Skeletal muscle satellite cell (primary cell): ENCODE data around the gene SUPT4H1. TPM values are rescaled to one million over a fixed set of nuclear protein-coding genes. Genes with fewer than 3 reads are reported as not detected.
"Not testable (repeated sequence)": the region's sequence is repeated elsewhere in the genome, so short reads cannot be mapped to it uniquely, and the experiment has no call there.

Experiments
- H3K27me3 ChIP-seq: 2 replicates; pipeline ENCODE4 v1.7.0; 2013; ENCODE audit warnings: low read length; ENCODE audit not compliant: control insufficient read depth, insufficient read depth
- H3K36me3 ChIP-seq: 2 replicates; pipeline ENCODE4 v1.7.0; 2013; ENCODE audit warnings: mild to moderate bottlenecking, control low read depth, low read length; ENCODE audit not compliant: insufficient read depth
- H3K4me1 ChIP-seq: 2 replicates; pipeline ENCODE4 v1.7.0; 2013; ENCODE audit warnings: low read length; ENCODE audit not compliant: control insufficient read depth, insufficient read depth
- H3K4me2 ChIP-seq: 2 replicates; pipeline ENCODE4 v1.7.0; 2013; ENCODE audit warnings: mild to moderate bottlenecking, low read length
- H3K4me3 ChIP-seq: 2 replicates; pipeline ENCODE4 v1.7.0; 2013; ENCODE audit warnings: low read length
- H3K9ac ChIP-seq: 2 replicates; pipeline ENCODE4 v1.7.0; 2013; ENCODE audit warnings: mild to moderate bottlenecking, low read depth, low read length, moderate library complexity
- H3K9me3 ChIP-seq: replicated peaks from 2 replicates; pipeline ENCODE4 v1.7.0; 2013; ENCODE audit warnings: mild to moderate bottlenecking, control low read depth, low read length
- total RNA-seq: library from RNA; depleted of rRNA; stranded (reverse); fragments of >200 nt; gene quantifications from 2 replicates; pipeline ENCODE4 v1.2.3, GENCODE V29; 2012; rRNA removed

Gene SUPT4H1
- 31.9 and 34.3 TPM in 2 replicates for total RNA-seq

DNA sequence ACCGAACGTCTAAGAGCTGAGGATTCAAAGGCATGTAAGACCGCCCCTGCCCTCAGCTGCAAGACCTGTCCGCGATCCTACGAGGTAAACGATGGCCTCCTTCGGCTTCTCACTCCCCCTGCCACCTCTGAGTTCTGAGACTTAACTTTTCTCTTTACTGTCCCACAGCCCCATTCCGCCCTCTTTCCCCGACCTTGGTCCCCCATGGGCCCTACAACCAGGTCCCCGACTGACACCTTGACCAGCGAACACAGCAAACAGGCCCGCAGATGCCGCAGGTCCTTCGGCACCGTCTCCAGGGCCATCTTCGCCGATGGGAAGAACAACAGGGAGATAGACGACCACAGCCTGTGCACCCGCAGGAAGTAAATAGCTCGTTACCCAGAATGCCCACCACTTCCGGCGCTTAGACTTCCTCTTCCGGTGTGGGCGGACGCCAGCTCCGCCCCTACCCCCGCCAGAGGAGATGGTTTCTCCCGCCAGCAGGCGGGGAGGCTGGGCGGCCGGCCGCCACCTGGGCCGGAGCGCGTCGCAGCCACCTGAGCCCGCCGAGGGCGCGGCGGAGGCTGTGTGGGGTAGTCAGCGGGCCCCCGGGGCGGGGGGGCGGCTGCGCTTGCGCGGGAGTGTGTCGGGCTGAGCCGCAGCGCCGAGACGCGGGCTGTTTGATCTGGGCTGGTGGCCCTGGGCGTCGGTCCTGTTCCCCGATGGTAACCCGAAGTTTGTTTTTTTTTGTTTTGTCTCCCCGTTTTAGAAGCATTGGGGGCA is at the start of gene SUPT4H1:
Gene SUPT4H1 (minus strand): TSS at position 371 of the 765 bp plus-strand sequence. CDS start 66 bp downstream, at position 305.
- no peaks in the 10 kb centered on the region for H3K9me3 ChIP-seq
- peaks cover 29% of the 10 kb centered on the region for H3K36me3 ChIP-seq

DNA sequence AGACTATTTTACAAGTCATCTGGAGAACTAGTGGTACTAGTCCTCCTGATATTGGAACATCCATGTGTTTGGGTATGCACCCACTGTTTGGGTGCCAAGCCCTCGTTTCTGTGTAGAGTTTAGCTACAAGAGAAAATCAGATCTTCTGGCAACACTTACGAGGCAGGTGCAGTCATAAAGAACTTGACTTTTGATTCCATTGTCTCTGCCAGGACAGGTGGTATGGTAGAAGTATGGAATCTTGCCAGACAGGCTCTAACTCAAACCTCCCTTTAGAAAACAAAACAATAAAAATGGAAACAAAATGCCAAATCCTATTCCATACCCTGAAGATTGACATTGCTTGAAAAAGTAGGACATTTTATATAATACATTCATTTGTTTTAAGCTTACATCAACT is 49.3 kb upstream of the SUPT4H1 start:
- Histone ChIP-seq H3K9ac (no peak overlapping the region), H3K36me3 (no peaks in the 10 kb centered on the region), H3K4me3 (no peak overlapping the region), H3K4me2 (no peak overlapping the region), H3K9me3 (no peaks in the 10 kb centered on the region), H3K27me3 (peaks cover 29% of the 10 kb centered on the region), H3K4me1 (no peaks in the 10 kb centered on the region)

More for the DNA sequence above, at the start of gene SUPT4H1:
- Histone ChIP-seq H3K4me1 (peaks cover 10% of the 10 kb centered on the region), H3K27me3 (no peaks in the 10 kb centered on the region), H3K4me3 (peak within 1 kb of the TSS; percentile 91), H3K4me2 (peak within 1 kb of the TSS; percentile 88), H3K9ac (peak within 1 kb of the TSS; percentile 95)

DNA sequence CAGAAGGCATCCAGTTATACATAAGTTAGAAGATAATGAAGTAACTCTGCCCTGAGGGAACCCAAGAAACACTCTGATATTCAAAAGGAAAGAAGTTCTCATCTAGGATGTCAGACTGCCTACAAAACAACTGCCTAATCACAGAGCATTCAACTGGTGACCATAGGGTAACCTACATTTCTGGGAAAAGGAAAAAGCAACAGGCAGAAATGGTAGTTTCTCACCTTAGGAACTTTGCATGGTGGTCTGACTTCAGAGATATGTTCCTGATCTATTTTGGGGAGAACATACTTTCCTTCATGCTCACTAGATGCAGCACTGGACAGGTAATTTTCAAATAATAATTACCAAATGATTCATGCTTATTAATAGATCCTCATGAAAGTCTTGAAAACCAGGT is 48.8 kb upstream of the SUPT4H1 start:
- H3K4me3 ChIP-seq: no peak overlapping the region
- H3K9ac ChIP-seq: no peak overlapping the region
- H3K36me3 ChIP-seq: no peaks in the 10 kb centered on the region
- no peak overlapping the region for H3K4me2 ChIP-seq
- no peaks in the 10 kb centered on the region for H3K4me1 ChIP-seq
- peaks cover 33% of the 10 kb centered on the region for H3K27me3 ChIP-seq
- no peaks in the 10 kb centered on the region for H3K9me3 ChIP-seq

DNA sequence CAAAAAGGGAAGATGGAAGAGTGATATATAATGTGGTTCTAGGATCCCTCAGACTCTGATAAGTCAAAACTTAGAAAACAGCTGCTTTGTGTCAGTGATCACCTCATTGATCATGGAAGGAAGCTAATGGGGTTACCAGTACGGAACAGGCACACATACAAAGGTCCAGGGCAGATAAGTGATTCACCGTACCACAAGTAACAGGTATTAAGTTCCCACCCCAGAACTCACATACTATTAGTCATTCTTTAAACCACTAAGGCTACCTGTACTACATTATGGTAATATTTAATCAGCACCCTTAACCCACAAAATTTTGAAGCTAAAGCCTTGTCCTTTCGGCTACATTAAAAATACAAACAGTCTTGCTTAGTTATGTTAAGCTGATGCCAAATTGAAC is 48.0 kb upstream of the SUPT4H1 start:
- Histone ChIP-seq H3K9me3 (no peaks in the 10 kb centered on the region), H3K4me3 (no peak overlapping the region), H3K36me3 (no peaks in the 10 kb centered on the region), H3K27me3 (peaks cover 38% of the 10 kb centered on the region), H3K4me1 (no peaks in the 10 kb centered on the region), H3K9ac (no peak overlapping the region), H3K4me2 (no peak overlapping the region)

DNA sequence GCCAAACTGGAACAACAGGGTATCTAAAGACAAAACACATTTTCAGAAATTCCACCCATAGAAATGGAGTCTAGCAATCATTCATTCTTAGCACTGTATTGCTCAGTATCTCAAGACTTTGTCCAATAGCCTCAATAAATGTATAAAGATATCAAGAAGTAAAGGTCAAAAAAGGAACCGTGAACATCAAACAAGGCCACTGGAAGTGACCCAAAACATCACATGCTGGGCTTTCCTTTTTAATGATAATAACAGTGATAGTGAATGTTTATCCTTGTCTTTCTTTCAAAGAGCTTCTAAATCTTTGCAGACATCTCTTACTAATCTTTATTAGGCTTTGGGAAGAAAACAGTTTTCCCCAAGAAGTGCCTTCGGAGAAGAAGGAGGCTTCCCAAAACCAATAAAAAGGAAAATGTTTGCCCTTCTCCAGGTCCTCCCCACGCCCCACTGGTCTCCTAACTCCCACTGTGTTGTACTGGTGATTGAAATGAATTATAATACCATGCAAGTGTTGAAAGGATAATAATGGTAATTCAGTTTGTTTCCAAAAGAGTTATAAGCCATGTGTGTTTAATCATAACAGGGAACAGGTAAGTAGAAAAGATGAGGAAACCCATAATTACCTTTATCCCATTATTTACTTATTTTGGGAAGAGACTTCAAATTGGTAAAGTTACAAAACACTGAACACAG is 46.7 kb upstream of the SUPT4H1 start:
- H3K36me3 ChIP-seq: no peaks in the 10 kb centered on the region
- H3K4me1 ChIP-seq: no peaks in the 10 kb centered on the region

DNA sequence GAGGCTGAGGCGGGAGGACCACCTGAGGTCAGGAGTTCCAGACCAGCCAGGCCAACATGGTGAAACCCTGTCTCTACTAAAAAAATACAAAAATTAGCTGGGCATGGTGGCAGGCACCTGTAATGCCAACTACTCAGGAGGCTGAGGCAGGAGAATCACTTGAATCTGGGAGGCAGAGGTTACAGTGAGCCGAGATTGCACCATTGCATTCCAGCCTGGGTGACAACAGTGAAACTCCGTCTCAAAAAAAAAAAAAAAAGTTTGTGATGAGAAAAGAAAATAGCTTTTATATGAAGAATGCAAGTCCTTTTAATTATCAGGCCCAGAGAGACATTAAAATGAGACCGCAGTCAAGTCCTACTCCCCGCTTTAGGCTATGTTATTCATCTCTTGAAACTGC is 45.4 kb upstream of the SUPT4H1 start:
- not testable (repeated sequence) for H3K4me3 ChIP-seq, H3K4me1 ChIP-seq, H3K36me3 ChIP-seq, H3K4me2 ChIP-seq, H3K9ac ChIP-seq, H3K9me3 ChIP-seq
- H3K27me3 ChIP-seq: peaks cover 37% of the 10 kb centered on the region

More for the DNA sequence above, 46.7 kb upstream of the SUPT4H1 start:
- Histone ChIP-seq H3K9me3 (no peaks in the 10 kb centered on the region), H3K4me3 (no peak overlapping the region), H3K4me2 (no peak overlapping the region), H3K27me3 (peaks cover 43% of the 10 kb centered on the region), H3K9ac (no peak overlapping the region)

DNA sequence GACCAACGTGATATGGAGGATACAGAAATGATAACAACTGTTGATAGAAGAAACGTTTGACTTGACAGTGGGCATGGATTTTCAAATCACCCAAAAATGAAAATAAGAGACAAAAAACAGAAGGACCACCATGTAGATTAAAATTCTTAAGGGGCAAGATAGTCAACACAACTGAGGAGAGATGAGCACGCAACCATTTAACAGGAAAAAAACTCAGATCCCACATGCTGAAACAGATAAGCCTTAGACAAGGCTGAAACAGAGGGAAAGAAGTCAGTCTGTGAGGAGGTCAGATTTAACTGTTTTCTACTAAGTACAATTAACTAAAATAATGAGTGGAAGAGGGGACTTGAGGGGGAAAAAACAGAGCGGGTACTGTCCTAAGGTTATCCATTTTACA is 44.2 kb upstream of the SUPT4H1 start:
- Histone ChIP-seq H3K9ac (no peak overlapping the region), H3K36me3 (no peaks in the 10 kb centered on the region), H3K4me1 (no peaks in the 10 kb centered on the region), H3K4me3 (no peak overlapping the region), H3K4me2 (no peak overlapping the region), H3K9me3 (no peaks in the 10 kb centered on the region), H3K27me3 (peaks cover 46% of the 10 kb centered on the region)

DNA sequence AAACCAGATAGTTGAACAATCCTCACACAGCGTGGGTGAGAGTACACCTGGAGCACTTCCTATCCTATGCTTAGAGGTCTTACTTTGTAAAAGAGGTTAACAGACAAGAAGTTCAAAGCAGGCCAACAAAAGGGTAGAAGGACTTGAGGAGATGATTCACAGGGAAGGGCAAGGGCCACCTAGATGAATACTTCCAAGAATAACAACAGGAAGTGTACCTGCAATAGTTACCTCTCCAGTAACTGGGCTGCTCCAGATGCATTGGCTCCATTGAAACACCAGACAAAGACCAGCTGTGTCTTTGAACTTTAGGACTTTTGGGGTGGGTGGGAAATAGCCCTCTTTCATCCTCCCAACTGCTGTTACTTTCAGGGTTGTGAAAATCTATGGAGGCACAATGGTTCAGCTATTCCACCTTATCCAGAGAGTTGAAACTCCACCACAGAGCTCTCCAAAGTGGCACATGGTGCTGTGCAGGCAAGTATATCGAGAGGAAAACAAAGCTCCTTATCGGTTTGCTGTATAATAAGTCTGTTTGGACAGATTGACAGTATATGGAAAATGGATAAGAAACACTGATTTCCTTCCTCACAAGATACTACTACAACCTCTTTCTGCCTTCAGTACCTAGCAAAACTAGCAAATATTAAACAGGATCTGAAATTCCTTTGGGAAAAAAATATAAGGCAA is 42.7 kb upstream of the SUPT4H1 start:
- no peak overlapping the region for H3K9ac ChIP-seq
- peaks cover 60% of the 10 kb centered on the region for H3K27me3 ChIP-seq
- H3K4me2 ChIP-seq: no peak overlapping the region
- no peak overlapping the region for H3K4me3 ChIP-seq
- no peaks in the 10 kb centered on the region for H3K36me3 ChIP-seq
- no peaks in the 10 kb centered on the region for H3K4me1 ChIP-seq
- H3K9me3 ChIP-seq: no peaks in the 10 kb centered on the region

DNA sequence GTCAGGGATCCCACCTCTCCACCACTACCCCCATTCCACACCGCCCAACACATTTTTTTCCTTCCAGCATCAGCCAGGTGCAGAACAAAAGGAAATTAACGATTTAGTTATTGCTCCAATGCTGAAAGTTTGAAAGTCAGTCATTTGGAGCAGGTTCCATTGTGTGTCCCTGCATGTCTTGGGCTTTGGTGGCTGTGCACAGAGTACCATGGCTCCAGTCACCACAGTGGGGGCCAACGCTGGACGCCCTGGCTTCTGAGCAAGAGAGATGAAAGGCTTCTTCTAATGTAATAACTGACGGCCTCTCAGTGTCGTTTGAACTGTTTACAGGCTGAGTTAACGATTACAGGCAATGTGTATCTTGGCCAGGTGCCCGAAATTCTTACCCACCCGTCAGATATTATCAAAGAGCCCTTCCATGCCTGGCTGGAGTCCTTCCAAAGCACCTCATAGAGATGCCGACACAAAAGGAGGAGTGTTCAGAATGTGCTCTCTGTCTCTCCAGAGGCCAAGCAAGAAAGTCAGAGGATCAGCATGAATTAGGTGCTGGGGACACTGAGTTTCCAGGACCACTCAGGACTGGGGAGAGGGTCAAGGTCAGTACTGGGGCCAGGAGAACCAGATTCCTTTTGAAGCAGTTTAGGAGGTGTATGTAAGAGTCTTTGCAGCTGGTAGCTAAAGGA is 39.4 kb upstream of the SUPT4H1 start:
- no peak overlapping the region for H3K4me3 ChIP-seq
- no peaks in the 10 kb centered on the region for H3K4me1 ChIP-seq
- no peak overlapping the region for H3K9ac ChIP-seq
- H3K9me3 ChIP-seq: no peaks in the 10 kb centered on the region
- peaks cover 67% of the 10 kb centered on the region for H3K27me3 ChIP-seq
- no peaks in the 10 kb centered on the region for H3K36me3 ChIP-seq
- H3K4me2 ChIP-seq: no peak overlapping the region

DNA sequence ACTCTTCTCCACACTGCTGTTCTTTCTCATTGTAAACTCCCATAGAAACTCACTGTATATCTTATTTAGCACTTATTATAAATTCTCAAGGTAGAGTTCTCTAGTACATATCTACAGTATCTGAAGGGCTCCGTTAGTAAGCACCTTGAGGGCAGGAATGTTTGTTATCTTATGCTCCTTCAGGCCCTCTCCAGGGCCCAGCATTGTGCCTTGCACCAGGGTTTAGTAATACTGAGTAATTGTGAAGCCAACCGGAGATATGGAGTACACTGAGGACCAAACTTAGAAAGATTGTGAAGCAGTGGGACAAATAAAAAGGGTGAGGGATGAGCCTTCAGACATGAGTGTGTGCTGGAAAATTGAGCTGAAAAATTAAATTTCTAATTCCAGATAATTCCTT is 38.9 kb upstream of the SUPT4H1 start:
- Histone ChIP-seq H3K9ac (no peak overlapping the region), H3K4me2 (no peak overlapping the region), H3K4me3 (no peak overlapping the region), H3K9me3 (no peaks in the 10 kb centered on the region), H3K27me3 (peaks cover 62% of the 10 kb centered on the region), H3K36me3 (no peaks in the 10 kb centered on the region), H3K4me1 (no peaks in the 10 kb centered on the region)
